22Rv1 (cell line): Measurements from ENCODE around the gene PIK3AP1.

ENCODE experiments used
- ZFX ChIP-seq: fragments of 450-650 bp; IDR thresholded peaks from 2 replicates; pipeline ENCODE4 v1.6.1; 2017; ENCODE audit warnings: antibody characterized with exemption, borderline replicate concordance
- TF ChIP-seq, protein P1 (sequence below): fragments of 450-650 bp; IDR thresholded peaks from 2 replicates; pipeline ENCODE4 v1.5.1; 2017; ENCODE audit warnings: mild to moderate bottlenecking

GRCh38 chr10:96695975-96696634 lies 24.2 kb downstream of the PIK3AP1 start:
- TF ChIP-seq, protein P1, sequence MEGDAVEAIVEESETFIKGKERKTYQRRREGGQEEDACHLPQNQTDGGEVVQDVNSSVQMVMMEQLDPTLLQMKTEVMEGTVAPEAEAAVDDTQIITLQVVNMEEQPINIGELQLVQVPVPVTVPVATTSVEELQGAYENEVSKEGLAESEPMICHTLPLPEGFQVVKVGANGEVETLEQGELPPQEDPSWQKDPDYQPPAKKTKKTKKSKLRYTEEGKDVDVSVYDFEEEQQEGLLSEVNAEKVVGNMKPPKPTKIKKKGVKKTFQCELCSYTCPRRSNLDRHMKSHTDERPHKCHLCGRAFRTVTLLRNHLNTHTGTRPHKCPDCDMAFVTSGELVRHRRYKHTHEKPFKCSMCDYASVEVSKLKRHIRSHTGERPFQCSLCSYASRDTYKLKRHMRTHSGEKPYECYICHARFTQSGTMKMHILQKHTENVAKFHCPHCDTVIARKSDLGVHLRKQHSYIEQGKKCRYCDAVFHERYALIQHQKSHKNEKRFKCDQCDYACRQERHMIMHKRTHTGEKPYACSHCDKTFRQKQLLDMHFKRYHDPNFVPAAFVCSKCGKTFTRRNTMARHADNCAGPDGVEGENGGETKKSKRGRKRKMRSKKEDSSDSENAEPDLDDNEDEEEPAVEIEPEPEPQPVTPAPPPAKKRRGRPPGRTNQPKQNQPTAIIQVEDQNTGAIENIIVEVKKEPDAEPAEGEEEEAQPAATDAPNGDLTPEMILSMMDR = no peak
- TF ChIP-seq ZFX = no peak
